Urothelium cell line (cell line): Measurements from ENCODE around the gene TNIP2.

Experiments
- DNase-seq: peaks from one replicate; pipeline ENCODE4 v3.0.0; 2011; ENCODE audit warnings: low spot score, mixed read lengths
- FAIRE-seq: peaks from 2 replicates; lab custom pipeline; 2011; peaks lifted over from hg19 to GRCh38; lab: Jason Lieb, UNC

TNIP2 gene

DNA sequence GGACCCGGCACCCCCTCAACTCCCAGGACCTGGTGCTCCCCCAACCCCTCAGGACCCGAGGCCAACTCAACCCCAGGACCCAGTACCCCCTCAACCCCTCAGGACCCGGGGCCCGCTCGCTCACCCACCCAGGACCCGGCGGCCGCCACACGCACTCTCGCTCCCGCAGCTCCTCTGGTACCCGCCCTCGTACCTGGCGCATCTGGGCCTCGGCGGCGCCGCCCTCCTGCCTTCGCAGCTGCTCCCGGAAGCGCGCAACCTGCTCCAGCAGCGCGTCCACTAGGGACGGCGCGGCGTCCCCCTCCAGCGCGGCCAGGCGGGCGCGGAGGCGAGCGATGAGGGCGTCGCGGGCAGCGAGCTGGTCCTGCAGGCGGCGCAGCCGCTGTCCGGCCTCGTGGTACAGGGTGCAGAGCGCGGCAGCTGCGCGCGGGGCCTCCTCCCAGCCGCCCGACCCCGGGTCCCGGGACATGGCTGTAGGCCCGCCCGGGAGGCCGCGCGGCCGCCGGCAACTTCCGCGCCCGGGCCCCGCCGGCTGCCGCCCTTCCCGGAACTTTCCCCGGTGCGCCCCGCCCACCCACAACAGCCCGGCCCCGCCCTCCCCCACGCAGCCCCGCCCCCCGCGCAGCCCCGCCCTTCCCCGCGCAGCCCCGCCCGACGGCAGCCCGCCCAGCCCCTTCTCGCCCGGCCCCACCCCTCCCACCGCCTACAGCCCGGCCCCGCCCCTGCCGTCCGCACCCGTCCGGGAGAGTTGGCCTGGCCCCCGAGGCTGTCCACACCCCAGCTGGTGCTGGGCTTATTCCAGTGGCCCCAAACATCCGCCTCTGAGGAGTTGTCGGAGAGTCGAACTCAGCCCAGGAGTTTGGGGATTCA, at the start of gene TNIP2:
TNIP2 (minus strand) TSS at position 516 of the 870 bp plus-strand sequence; CDS start at position 469, 47 bp downstream.
- FAIRE-seq: no peak

DNA sequence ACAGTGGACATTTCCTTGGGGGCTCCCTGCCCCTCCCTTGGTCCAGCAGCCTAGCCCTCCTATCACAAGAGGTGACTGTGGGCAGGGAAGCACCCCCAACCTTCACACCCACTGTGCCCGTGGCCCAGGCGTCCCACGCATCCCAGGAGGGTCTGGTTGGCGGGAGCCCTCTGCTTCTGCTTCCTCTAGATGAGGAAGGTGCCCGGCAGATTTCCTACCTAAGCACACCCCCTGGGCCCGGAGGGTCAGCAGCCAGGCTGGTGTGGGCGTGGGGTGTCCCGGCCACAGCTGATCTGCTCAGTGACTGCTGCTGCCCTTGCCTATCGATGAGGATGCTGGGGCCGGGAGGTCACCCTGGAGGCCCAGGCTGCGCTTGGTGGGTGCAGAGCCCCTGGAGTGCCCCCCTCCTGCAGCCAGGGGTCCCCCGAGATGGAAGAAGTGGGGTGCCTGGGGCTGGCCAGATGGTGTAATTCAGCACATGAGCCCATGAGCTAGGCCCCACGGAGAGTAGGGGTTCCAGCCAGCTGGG, 48.9 kb upstream of the TNIP2 start:
- no peak for FAIRE-seq

More for the DNA sequence above, at the start of gene TNIP2:
- DNase-seq: peak; percentile 89

GRCh38 chr4:2804449-2804972, 48.4 kb upstream of the TNIP2 start:
- DNase-seq: no peak

More for the DNA sequence above, 48.9 kb upstream of the TNIP2 start:
- no peak for DNase-seq

GRCh38 chr4:2803624-2804448, 47.7 kb upstream of the TNIP2 start:
- FAIRE-seq: no peak

More at GRCh38 chr4:2804449-2804972, 48.4 kb upstream of the TNIP2 start:
- no peak for FAIRE-seq

DNA sequence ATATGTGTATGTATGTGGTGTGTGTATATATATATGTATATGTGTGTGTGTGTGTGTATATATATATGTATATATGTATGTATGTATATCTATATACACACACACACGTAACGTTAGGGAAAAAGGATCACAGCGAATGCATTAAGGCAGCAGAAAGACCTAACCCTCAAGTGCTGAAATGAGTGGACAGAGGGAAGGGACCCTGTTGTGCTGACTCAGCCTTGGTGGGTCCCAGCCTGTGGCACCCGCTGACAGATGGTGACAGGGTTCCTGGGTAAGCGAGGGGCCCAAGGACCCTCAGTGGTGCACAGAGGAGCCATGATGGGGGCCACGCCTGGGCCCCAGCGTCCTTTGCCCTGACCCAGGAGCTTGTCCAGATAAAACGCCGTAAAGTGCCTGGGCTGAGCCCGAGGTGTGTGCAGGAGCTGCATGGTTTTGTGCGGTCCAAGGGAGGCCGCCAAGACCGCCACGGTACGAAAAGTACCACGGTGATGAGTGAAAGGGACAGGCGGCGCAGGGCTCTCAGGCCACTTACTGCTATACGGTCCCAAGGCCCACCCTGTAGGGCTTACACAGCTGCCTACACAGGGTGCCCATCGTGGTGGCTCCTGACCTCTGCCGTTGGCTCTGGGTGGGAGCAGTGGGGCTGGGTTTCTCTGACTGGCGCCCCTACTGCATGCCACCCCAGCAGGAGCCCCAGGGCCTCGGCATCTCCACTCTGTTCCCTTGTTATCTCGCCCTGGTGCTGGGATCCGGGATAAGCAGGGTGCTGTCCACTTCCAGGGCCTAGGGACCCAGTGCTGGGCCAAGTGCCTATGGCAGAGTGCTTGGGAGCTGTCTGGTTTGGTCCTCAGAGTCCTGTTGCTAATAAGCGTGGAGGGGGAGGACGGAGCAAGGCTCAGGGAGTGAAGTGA, 46.7 kb upstream of the TNIP2 start:
- DNase-seq: no peak
- FAIRE-seq: no peak

More at GRCh38 chr4:2803624-2804448, 47.7 kb upstream of the TNIP2 start:
- no peak for DNase-seq

- DNase-seq: peak; percentile 30
- FAIRE-seq: no peak
Measured at GRCh38 chr4:2800691-2801596, 44.8 kb upstream of the TNIP2 start.

DNA sequence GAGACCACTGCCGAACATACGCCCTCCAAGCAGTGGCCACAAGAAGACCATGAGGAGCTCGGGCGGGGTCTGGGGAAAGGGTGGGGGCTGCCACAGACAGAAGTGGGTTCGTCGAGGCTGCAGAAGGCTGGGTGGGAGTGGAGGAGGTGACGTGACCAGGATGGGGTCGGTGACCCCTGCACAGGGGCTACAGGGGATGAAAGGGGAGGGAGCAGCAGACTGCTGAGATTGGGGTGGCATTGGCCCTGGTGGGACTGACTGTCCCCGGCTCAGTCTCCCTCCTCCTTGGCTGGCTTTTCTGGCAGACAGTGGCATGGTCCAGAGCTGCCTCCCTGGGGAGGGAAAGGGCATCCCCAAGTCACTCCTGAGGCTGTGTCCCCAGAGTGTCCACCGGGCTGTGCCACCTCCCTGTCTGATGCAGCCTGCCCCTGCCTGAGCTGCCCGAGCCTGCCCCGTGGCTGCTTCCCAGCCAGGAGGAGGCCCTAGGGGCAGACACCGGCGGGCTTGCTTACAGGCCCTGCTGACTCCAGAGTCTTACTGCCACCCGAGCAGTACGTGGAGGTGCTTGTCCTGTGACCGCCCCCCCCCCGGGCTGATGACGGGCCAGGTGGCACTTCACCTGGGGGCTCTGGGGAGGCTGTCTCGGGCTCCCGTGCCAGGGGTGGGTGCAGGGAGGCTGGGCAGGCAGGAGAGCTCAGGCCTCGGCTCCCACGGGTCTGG, 44.0 kb upstream of the TNIP2 start:
- no peak for DNase-seq
- no peak for FAIRE-seq

- FAIRE-seq (no peak), DNase-seq (no peak)
Measured at GRCh38 chr4:2799224-2799911, 43.2 kb upstream of the TNIP2 start.

- DNase-seq (no peak), FAIRE-seq (no peak)
Measured at GRCh38 chr4:2798399-2799223, 42.5 kb upstream of the TNIP2 start.

DNA sequence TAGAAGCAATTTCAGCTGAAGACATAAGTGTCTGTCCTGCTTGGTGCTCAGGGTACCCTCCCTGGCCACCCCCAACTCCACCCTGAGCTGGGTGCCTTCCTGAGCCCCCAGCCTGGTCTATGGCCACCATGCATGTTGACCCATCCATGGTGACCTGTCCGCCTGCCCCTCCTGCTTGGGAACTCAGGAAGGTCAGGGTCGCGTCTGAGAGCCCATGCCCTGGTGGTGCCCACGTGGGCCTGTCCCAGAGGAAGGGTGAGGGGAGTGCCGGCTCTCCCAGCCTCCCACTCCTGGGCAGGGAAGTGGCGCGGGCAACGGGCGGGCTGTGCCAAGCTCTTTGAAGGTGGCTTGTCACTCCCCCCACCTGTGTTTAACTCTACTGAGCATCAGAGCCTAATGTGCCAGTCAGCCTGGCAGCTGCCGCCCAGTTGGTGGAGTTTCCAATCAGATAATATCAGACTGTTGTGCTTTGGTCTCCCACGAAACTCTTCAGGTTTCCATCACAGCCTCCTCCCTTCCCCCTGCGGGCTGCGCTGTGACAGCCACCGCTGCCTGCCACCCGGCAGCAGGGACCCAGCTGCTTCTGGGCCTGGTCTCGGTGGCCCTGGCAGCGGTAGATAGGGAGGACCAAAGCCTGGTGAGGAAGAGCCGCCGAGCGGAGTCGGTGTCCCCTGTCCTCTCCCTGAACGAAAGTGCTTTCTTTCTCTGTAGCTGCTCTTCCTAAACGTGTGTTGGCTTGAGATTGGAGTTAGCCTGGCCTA, 41.6 kb upstream of the TNIP2 start:
- DNase-seq (no peak), FAIRE-seq (no peak)

- no peak for DNase-seq
- no peak for FAIRE-seq
Measured at GRCh38 chr4:2796849-2797544, 40.9 kb upstream of the TNIP2 start.

- no peak for FAIRE-seq
- no peak for DNase-seq
Measured at GRCh38 chr4:2795893-2796848, 40.0 kb upstream of the TNIP2 start.

- FAIRE-seq (no peak), DNase-seq (no peak)
Measured at GRCh38 chr4:2795300-2795892, 39.3 kb upstream of the TNIP2 start.
